ENCODE measurements around the gene LARP4.
A peak's percentile ranks its signal among the peaks of the same experiment; 100 is the strongest.
"Not testable (repeated sequence)": the region's sequence is repeated elsewhere in the genome, so short reads cannot be mapped to it uniquely, and the experiment has no call there.

The LARP4 gene

GRCh38 chr12:50388793-50389192 lies 11.9 kb upstream of the LARP4 start:
- H3K4me3 Mint-ChIP-seq; H3K27me3 Mint-ChIP-seq; H3K9me3 Mint-ChIP-seq; H3K4me1 Mint-ChIP-seq (ENCODE audit: low read depth); H3K36me3 Mint-ChIP-seq (ENCODE audit: low read depth); H3K27ac Mint-ChIP-seq: not testable (repeated sequence)

GRCh38 chr12:50390316-50390741 lies 10.4 kb upstream of the LARP4 start:
- Mint-ChIP-seq H3K4me1 (ENCODE audit: low read depth) (no peaks in the 10 kb centered on the region), H3K9me3 (no peaks in the 10 kb centered on the region), H3K36me3 (ENCODE audit: low read depth) (no peaks in the 10 kb centered on the region), H3K27me3 (no peaks in the 10 kb centered on the region), H3K4me3 (no peak overlapping the region), H3K27ac (no peak overlapping the region)

- H3K9me3 Mint-ChIP-seq, result no peaks in the 10 kb centered on the region
- no peaks in the 10 kb centered on the region for H3K4me1 Mint-ChIP-seq (ENCODE audit: low read depth)
- H3K4me3 Mint-ChIP-seq, result no peak overlapping the region
- peaks cover 6% of the 10 kb centered on the region for H3K27me3 Mint-ChIP-seq
- no peak overlapping the region for H3K27ac Mint-ChIP-seq
- H3K36me3 Mint-ChIP-seq (ENCODE audit: low read depth), result no peaks in the 10 kb centered on the region
Observed at GRCh38 chr12:50394469-50395029, 6.1 kb upstream of the LARP4 start.

- Mint-ChIP-seq H3K9me3 (no peaks in the 10 kb centered on the region), H3K36me3 (ENCODE audit: low read depth) (peaks cover 15% of the 10 kb centered on the region), H3K4me1 (ENCODE audit: low read depth) (peaks cover 11% of the 10 kb centered on the region), H3K27ac (no peak overlapping the region), H3K4me3 (no peak overlapping the region), H3K27me3 (peaks cover 6% of the 10 kb centered on the region)
Observed at GRCh38 chr12:50397117-50397650, 3.5 kb upstream of the LARP4 start.

GRCh38 chr12:50398931-50399330 lies 1.8 kb upstream of the LARP4 start:
- Mint-ChIP-seq H3K27me3 (peaks cover 6% of the 10 kb centered on the region), H3K36me3 (ENCODE audit: low read depth) (peaks cover 25% of the 10 kb centered on the region), H3K4me3 (peak overlapping the region; percentile 65), H3K9me3 (no peaks in the 10 kb centered on the region), H3K27ac (no peak overlapping the region), H3K4me1 (ENCODE audit: low read depth) (peaks cover 29% of the 10 kb centered on the region)

GRCh38 chr12:50400104-50400637 lies 514 bp upstream of the LARP4 start:
- H3K9me3 Mint-ChIP-seq, result no peaks in the 10 kb centered on the region
- H3K4me1 Mint-ChIP-seq (ENCODE audit: low read depth), result peaks cover 33% of the 10 kb centered on the region
- peak overlapping the region; percentile 99 for H3K27ac Mint-ChIP-seq
- H3K27me3 Mint-ChIP-seq, result peaks cover 6% of the 10 kb centered on the region
- peaks cover 25% of the 10 kb centered on the region for H3K36me3 Mint-ChIP-seq (ENCODE audit: low read depth)
- peak overlapping the region; percentile 99 for H3K4me3 Mint-ChIP-seq

GRCh38 chr12:50401500-50402081 lies 906 bp downstream of the LARP4 start:
- Mint-ChIP-seq H3K4me3 (peak overlapping the region; percentile 99), H3K9me3 (no peaks in the 10 kb centered on the region), H3K27ac (peak overlapping the region; percentile 99), H3K36me3 (ENCODE audit: low read depth) (peaks cover 28% of the 10 kb centered on the region), H3K27me3 (peaks cover under 1% of the 10 kb centered on the region), H3K4me1 (ENCODE audit: low read depth) (peaks cover 33% of the 10 kb centered on the region)

GRCh38 chr12:50402264-50403000 lies 1.7 kb downstream of the LARP4 start:
- H3K36me3 Mint-ChIP-seq (ENCODE audit: low read depth), result peaks cover 28% of the 10 kb centered on the region
- H3K4me1 Mint-ChIP-seq (ENCODE audit: low read depth), result peaks cover 33% of the 10 kb centered on the region
- peak overlapping the region; percentile 10 for H3K27ac Mint-ChIP-seq
- H3K27me3 Mint-ChIP-seq, result no peaks in the 10 kb centered on the region
- H3K4me3 Mint-ChIP-seq, result peak overlapping the region; percentile 99
- no peaks in the 10 kb centered on the region for H3K9me3 Mint-ChIP-seq

GRCh38 chr12:50403001-50403440 lies 2.3 kb downstream of the LARP4 start:
- H3K27ac Mint-ChIP-seq, result no peak overlapping the region
- peaks cover 37% of the 10 kb centered on the region for H3K4me1 Mint-ChIP-seq (ENCODE audit: low read depth)
- no peaks in the 10 kb centered on the region for H3K27me3 Mint-ChIP-seq
- H3K4me3 Mint-ChIP-seq, result peak overlapping the region; percentile 99
- H3K9me3 Mint-ChIP-seq, result no peaks in the 10 kb centered on the region
- H3K36me3 Mint-ChIP-seq (ENCODE audit: low read depth), result peaks cover 32% of the 10 kb centered on the region

- no peak overlapping the region for H3K27ac Mint-ChIP-seq
- H3K4me3 Mint-ChIP-seq, result no peak overlapping the region
- peaks cover 37% of the 10 kb centered on the region for H3K4me1 Mint-ChIP-seq (ENCODE audit: low read depth)
- no peaks in the 10 kb centered on the region for H3K27me3 Mint-ChIP-seq
- no peaks in the 10 kb centered on the region for H3K9me3 Mint-ChIP-seq
- H3K36me3 Mint-ChIP-seq (ENCODE audit: low read depth), result peaks cover 41% of the 10 kb centered on the region
Observed at GRCh38 chr12:50404307-50404706, 3.6 kb downstream of the LARP4 start.

GRCh38 chr12:50411051-50411660 lies 10.5 kb downstream of the LARP4 start:
- no peaks in the 10 kb centered on the region for H3K27me3 Mint-ChIP-seq
- H3K4me3 Mint-ChIP-seq, result no peak overlapping the region
- peaks cover 11% of the 10 kb centered on the region for H3K4me1 Mint-ChIP-seq (ENCODE audit: low read depth)
- peaks cover 35% of the 10 kb centered on the region for H3K36me3 Mint-ChIP-seq (ENCODE audit: low read depth)
- H3K9me3 Mint-ChIP-seq, result no peaks in the 10 kb centered on the region
- H3K27ac Mint-ChIP-seq, result no peak overlapping the region

- H3K36me3 Mint-ChIP-seq (ENCODE audit: low read depth), result peaks cover 53% of the 10 kb centered on the region
- H3K9me3 Mint-ChIP-seq, result no peaks in the 10 kb centered on the region
- H3K27me3 Mint-ChIP-seq, result no peaks in the 10 kb centered on the region
- no peak overlapping the region for H3K4me3 Mint-ChIP-seq
- peaks cover 39% of the 10 kb centered on the region for H3K4me1 Mint-ChIP-seq (ENCODE audit: low read depth)
- no peak overlapping the region for H3K27ac Mint-ChIP-seq
Observed at GRCh38 chr12:50415899-50416479, 15.3 kb downstream of the LARP4 start.

GRCh38 chr12:50419112-50419909 lies 18.6 kb downstream of the LARP4 start:
- H3K4me3 Mint-ChIP-seq, result no peak overlapping the region
- H3K9me3 Mint-ChIP-seq, result no peaks in the 10 kb centered on the region
- H3K27ac Mint-ChIP-seq, result no peak overlapping the region
- no peaks in the 10 kb centered on the region for H3K27me3 Mint-ChIP-seq
- H3K36me3 Mint-ChIP-seq (ENCODE audit: low read depth), result peaks cover 38% of the 10 kb centered on the region
- H3K4me1 Mint-ChIP-seq (ENCODE audit: low read depth), result peaks cover 32% of the 10 kb centered on the region

- not testable (repeated sequence) for H3K9me3 Mint-ChIP-seq, H3K27me3 Mint-ChIP-seq, H3K4me3 Mint-ChIP-seq, H3K27ac Mint-ChIP-seq
- peaks cover 30% of the 10 kb centered on the region for H3K4me1 Mint-ChIP-seq (ENCODE audit: low read depth)
- peaks cover 27% of the 10 kb centered on the region for H3K36me3 Mint-ChIP-seq (ENCODE audit: low read depth)
Observed at GRCh38 chr12:50422855-50423254, 22.2 kb downstream of the LARP4 start.

All from stimulated activated naive CD8-positive, alpha-beta T cell treated with anti-CD3 and anti-CD28 coated beads, Interleukin-15, Interleukin-2, amounts not matched to agents 100 ng/mL and 50 ng/mL, for 24 hours (primary cell).